ENCODE results near the gene ZFAND3. TPM values are rescaled to one million over a fixed set of nuclear protein-coding genes. Genes with fewer than 3 reads are reported as not detected.
A peak's percentile ranks its signal among the peaks of the same experiment; 100 is the strongest.

ZFAND3 gene
- total and polyA plus RNA-seq, 2 experiments from 2014 or later: 16.9 to 28.2 TPM

DNA sequence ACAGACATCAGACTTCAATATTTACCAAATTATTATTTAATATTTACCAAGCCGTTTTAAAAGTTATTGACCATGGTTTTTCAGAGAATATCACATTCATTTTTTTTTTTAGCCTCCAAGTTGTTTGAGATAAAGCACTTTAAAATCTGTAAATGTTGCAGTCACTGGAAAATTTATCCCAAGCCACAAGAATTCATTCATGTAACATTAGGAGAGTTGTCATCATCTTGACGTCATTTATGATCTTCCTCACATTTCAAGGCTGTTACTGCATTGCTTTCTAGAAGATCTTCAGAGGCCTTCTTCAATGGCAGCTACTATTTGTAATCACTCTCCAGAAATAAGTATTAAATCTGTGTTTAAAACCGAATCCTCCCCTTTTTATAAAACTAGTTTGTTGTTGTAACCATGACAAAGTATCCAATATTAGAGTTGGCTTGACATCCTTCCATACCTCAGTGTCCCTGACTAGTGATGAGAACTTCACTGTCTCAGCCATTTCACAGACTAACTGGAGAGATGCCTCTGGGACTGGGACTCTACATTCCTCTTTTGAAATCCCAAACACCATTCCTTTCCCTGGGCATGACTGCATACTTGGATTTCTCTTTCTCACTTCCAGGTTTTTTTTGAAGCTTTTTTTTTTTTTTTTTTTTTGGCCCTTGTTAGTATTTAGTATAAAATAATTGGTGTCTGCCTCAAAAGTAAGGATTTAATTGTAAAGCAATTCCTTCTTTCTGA lies 100.1 kb downstream of the ZFAND3 start:
- Histone ChIP-seq H2AFZ (no peak overlapping the region), H3K4me1 (ENCODE audit: insufficient read depth) (peaks cover 20% of the 10 kb centered on the region), H3K79me2 (replicated peaks; ENCODE audit: insufficient read depth) (peaks cover 74% of the 10 kb centered on the region), H3K36me3 (ENCODE audit: insufficient read depth) (no peaks in the 10 kb centered on the region), H3K27me3 (ENCODE audit: insufficient read depth) (no peaks in the 10 kb centered on the region), H4K20me1 (replicated peaks; ENCODE audit: insufficient read depth) (peaks cover 4% of the 10 kb centered on the region; the same call in 1 of the 2 replicates), H3K9me2 (ENCODE audit: insufficient read depth) (no peaks in the 10 kb centered on the region), H3K27ac (ENCODE audit: low read depth) (0 out of 2 replicates have a peak overlapping the region, but pooled peaks have one; percentile 17), H3K4me3 (no peak overlapping the region), H3K4me2 (0 out of 2 replicates have a peak overlapping the region, but pooled peaks have one; percentile 4), H3F3A (replicated peaks; ENCODE audit: low read depth) (no peaks in the 10 kb centered on the region)
- no peaks in the 10 kb centered on the region for H3K9me3 Mint-ChIP-seq
- TF ChIP-seq ZNF114 (CRISPR knock-in tag; IDR thresholded peaks at IDR 0.05) (no peak), NANOG (IDR thresholded peaks at IDR 0.05; ENCODE audit: borderline replicate concordance) (no peak), STAT1 (IDR thresholded peaks at IDR 0.05; ENCODE audit: unreplicated experiment) (no peak), POLR2AphosphoS5 (IDR thresholded peaks at IDR 0.05; ENCODE audit: low read depth) (no peak), CREB1 (CRISPR knock-in tag; IDR thresholded peaks at IDR 0.05; ENCODE audit: low read depth) (no peak), EZH2phosphoT487 (IDR thresholded peaks at IDR 0.05; ENCODE audit: unreplicated experiment) (no peak)
- TF ChIP-seq, protein P1, sequence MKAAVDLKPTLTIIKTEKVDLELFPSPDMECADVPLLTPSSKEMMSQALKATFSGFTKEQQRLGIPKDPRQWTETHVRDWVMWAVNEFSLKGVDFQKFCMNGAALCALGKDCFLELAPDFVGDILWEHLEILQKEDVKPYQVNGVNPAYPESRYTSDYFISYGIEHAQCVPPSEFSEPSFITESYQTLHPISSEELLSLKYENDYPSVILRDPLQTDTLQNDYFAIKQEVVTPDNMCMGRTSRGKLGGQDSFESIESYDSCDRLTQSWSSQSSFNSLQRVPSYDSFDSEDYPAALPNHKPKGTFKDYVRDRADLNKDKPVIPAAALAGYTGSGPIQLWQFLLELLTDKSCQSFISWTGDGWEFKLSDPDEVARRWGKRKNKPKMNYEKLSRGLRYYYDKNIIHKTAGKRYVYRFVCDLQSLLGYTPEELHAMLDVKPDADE (IDR thresholded peaks at IDR 0.05): no peak
- TF ChIP-seq, protein P2, sequence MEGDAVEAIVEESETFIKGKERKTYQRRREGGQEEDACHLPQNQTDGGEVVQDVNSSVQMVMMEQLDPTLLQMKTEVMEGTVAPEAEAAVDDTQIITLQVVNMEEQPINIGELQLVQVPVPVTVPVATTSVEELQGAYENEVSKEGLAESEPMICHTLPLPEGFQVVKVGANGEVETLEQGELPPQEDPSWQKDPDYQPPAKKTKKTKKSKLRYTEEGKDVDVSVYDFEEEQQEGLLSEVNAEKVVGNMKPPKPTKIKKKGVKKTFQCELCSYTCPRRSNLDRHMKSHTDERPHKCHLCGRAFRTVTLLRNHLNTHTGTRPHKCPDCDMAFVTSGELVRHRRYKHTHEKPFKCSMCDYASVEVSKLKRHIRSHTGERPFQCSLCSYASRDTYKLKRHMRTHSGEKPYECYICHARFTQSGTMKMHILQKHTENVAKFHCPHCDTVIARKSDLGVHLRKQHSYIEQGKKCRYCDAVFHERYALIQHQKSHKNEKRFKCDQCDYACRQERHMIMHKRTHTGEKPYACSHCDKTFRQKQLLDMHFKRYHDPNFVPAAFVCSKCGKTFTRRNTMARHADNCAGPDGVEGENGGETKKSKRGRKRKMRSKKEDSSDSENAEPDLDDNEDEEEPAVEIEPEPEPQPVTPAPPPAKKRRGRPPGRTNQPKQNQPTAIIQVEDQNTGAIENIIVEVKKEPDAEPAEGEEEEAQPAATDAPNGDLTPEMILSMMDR (conservative IDR thresholded peaks at IDR 0.05; ENCODE audit: low read depth in 2 of 2): no peak
- no peaks in the 10 kb centered on the region for H3K27me3 Mint-ChIP-seq (ENCODE audit: insufficient read depth, low read depth, poor library complexity)
- peak; percentile 46; the same call in 2 of the 3 replicates for ATAC-seq
- H3K4me1 Mint-ChIP-seq: peaks cover 23% of the 10 kb centered on the region
- no peaks in the 10 kb centered on the region for H3K36me3 Mint-ChIP-seq (ENCODE audit: low read depth)
- DNase-seq (ENCODE audit: low spot score): peak; percentile 19
- no peak overlapping the region for H3K4me3 Mint-ChIP-seq
- H3K27ac Mint-ChIP-seq: no peak overlapping the region

DNA sequence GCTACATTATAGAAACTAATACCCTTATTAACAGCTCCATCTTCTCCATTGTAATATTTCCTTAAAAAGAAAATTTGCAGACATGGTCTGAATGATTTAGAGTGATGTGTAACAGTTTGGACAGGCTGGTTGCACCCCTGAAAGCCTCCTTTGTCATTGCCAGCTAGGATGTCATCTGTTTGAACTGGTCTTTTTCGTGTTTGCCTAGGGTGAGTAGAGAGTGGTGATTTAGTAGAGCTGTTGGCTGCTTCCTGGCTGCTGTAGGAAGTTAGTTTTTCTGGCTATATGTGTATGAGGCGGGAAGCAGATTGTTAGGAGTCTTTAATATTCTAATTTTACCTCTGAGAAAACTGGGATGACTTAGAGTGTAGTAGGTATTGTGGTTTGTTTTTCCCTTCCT lies 101.1 kb downstream of the ZFAND3 start:
- no peak overlapping the region for H3K4me3 ChIP-seq
- no peaks in the 10 kb centered on the region for H3K36me3 Mint-ChIP-seq (ENCODE audit: low read depth)
- no peaks in the 10 kb centered on the region for H3K9me3 Mint-ChIP-seq
- no peak overlapping the region; the same call in 2 of the 3 replicates for H3K4me3 Mint-ChIP-seq
- no peak overlapping the region for H2AFZ ChIP-seq
- ATAC-seq (peak; percentile 80), DNase-seq (ENCODE audit: low spot score) (peak; percentile 19)
- no peaks in the 10 kb centered on the region for H3F3A ChIP-seq (replicated peaks; ENCODE audit: low read depth)
- peak overlapping the region; percentile 19; the same call in 1 of the 2 replicates for H3K4me2 ChIP-seq
- H3K36me3 ChIP-seq (ENCODE audit: insufficient read depth): no peaks in the 10 kb centered on the region
- peak overlapping the region; percentile 12; the same call in 1 of the 2 replicates for H3K27ac Mint-ChIP-seq
- peaks cover 20% of the 10 kb centered on the region for H3K4me1 ChIP-seq (ENCODE audit: insufficient read depth)
- H3K27me3 Mint-ChIP-seq (ENCODE audit: insufficient read depth, low read depth, poor library complexity): no peaks in the 10 kb centered on the region
- peaks cover 78% of the 10 kb centered on the region for H3K79me2 ChIP-seq (replicated peaks; ENCODE audit: insufficient read depth)
- H4K20me1 ChIP-seq (replicated peaks; ENCODE audit: insufficient read depth): peaks cover 4% of the 10 kb centered on the region; the same call in 1 of the 2 replicates
- no peaks in the 10 kb centered on the region for H3K9me2 ChIP-seq (ENCODE audit: insufficient read depth)
- H3K27ac ChIP-seq (ENCODE audit: low read depth): peak overlapping the region; percentile 76
- H3K4me1 Mint-ChIP-seq: peaks cover 19% of the 10 kb centered on the region
- H3K27me3 ChIP-seq (ENCODE audit: insufficient read depth): no peaks in the 10 kb centered on the region
- TF ChIP-seq, protein P3, sequence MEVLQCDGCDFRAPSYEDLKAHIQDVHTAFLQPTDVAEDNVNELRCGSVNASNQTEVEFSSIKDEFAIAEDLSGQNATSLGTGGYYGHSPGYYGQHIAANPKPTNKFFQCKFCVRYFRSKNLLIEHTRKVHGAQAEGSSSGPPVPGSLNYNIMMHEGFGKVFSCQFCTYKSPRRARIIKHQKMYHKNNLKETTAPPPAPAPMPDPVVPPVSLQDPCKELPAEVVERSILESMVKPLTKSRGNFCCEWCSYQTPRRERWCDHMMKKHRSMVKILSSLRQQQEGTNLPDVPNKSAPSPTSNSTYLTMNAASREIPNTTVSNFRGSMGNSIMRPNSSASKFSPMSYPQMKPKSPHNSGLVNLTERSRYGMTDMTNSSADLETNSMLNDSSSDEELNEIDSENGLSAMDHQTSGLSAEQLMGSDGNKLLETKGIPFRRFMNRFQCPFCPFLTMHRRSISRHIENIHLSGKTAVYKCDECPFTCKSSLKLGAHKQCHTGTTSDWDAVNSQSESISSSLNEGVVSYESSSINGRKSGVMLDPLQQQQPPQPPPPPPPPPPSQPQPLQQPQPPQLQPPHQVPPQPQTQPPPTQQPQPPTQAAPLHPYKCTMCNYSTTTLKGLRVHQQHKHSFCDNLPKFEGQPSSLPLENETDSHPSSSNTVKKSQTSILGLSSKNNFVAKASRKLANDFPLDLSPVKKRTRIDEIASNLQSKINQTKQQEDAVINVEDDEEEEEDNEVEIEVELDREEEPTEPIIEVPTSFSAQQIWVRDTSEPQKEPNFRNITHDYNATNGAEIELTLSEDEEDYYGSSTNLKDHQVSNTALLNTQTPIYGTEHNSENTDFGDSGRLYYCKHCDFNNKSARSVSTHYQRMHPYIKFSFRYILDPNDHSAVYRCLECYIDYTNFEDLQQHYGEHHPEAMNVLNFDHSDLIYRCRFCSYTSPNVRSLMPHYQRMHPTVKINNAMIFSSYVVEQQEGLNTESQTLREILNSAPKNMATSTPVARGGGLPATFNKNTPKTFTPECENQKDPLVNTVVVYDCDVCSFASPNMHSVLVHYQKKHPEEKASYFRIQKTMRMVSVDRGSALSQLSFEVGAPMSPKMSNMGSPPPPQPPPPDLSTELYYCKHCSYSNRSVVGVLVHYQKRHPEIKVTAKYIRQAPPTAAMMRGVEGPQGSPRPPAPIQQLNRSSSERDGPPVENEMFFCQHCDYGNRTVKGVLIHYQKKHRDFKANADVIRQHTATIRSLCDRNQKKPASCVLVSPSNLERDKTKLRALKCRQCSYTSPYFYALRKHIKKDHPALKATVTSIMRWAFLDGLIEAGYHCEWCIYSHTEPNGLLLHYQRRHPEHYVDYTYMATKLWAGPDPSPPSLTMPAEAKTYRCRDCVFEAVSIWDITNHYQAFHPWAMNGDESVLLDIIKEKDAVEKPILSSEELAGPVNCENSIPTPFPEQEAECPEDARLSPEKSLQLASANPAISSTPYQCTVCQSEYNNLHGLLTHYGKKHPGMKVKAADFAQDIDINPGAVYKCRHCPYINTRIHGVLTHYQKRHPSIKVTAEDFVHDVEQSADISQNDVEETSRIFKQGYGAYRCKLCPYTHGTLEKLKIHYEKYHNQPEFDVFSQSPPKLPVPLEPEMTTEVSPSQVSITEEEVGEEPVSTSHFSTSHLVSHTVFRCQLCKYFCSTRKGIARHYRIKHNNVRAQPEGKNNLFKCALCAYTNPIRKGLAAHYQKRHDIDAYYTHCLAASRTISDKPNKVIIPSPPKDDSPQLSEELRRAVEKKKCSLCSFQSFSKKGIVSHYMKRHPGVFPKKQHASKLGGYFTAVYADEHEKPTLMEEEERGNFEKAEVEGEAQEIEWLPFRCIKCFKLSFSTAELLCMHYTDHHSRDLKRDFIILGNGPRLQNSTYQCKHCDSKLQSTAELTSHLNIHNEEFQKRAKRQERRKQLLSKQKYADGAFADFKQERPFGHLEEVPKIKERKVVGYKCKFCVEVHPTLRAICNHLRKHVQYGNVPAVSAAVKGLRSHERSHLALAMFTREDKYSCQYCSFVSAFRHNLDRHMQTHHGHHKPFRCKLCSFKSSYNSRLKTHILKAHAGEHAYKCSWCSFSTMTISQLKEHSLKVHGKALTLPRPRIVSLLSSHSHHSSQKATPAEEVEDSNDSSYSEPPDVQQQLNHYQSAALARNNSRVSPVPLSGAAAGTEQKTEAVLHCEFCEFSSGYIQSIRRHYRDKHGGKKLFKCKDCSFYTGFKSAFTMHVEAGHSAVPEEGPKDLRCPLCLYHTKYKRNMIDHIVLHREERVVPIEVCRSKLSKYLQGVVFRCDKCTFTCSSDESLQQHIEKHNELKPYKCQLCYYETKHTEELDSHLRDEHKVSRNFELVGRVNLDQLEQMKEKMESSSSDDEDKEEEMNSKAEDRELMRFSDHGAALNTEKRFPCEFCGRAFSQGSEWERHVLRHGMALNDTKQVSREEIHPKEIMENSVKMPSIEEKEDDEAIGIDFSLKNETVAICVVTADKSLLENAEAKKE (CRISPR knock-in tag; IDR thresholded peaks at IDR 0.05): no peak
- no peak for TF ChIP-seq STAT1 (IDR thresholded peaks at IDR 0.05; ENCODE audit: unreplicated experiment)

Measured in GM23338 (cell line).